ENCODE data around the gene NRN1.

The NRN1 gene

DNA sequence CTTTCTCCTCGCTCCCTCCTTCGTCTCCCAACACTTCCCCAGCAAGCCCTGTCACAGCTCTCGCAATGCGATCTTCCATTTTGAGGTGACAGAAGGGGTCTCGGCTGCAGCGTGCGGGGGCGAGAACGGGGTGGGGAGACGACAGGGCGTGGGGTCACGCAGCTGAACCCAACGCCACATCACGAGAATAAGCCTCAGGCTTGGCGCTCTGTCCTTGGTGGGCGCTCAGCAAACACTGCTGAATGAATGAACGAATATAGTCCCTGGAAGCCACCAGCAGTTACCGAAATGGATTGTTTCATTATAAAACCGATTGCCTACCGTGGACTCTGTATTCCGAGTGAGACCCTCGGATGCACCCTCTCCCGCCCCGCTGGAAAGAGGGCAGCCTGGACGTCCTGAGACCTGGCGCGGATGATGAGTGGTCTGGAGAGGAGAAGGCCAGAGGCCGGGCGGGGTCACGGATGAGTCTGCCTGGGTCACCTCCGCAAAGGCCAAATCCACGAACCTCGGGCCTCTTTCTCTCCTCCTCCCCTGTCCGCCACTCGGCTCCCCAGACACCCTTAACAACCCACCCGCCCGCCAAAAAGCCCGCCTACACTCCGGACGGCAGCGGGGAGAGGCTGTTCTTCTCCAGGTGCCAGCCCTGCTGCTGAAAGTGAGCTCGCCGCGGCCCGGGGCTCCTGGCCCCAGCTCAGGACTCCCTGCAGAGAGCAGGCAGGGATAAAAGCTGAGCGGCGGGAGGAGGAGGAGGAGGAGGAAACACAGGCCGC, 3.7 kb downstream of the NRN1 start:
- DNase-seq (ENCODE audit: low read depth, low spot score), result no peak

DNA sequence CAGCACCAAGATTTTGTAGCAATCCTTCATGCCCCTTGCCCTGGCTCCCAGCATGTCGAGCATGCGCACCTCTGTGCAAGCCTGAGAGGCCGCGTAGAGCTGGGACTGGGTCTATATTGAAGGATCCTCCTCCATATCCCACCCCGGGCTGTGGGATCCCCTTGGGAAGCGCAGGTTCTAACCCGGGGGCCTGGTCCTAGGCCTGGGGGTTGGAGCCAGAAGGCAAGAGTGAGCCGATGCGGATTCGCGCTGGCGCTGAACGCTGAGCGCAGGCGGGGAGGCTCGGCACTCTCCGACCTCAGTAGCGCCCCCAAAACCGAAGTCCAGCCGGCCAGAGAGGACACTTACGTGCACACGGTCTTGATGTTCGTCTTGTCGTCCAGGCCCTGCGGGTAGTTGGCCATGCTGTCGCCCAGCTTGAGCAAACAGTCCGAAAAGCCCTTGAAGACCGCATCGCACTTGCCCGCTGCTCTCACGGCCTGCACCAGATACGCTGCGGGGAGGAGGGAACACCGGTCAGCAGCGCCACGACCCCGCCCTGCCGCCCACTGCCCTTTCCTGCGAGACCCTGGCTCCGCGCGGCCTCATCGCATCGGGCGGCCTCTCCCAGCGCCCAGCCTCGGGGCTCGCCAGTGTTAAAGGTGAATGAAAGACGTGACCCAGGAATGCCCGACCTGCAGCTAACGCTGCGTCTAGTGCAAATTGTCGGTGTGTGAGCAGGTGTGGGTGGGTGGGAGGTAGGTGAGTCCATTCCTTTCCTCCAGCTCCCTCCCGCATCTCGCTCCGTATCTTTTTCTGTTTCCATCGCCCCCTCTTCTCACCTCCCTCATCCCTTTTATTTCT, 4.5 kb downstream of the NRN1 start:
- peak; percentile 69 for DNase-seq (ENCODE audit: low read depth, low spot score)

GRCh38 chr6:6001443-6001842, 5.3 kb downstream of the NRN1 start:
- DNase-seq (ENCODE audit: low read depth, low spot score), result no peak

DNA sequence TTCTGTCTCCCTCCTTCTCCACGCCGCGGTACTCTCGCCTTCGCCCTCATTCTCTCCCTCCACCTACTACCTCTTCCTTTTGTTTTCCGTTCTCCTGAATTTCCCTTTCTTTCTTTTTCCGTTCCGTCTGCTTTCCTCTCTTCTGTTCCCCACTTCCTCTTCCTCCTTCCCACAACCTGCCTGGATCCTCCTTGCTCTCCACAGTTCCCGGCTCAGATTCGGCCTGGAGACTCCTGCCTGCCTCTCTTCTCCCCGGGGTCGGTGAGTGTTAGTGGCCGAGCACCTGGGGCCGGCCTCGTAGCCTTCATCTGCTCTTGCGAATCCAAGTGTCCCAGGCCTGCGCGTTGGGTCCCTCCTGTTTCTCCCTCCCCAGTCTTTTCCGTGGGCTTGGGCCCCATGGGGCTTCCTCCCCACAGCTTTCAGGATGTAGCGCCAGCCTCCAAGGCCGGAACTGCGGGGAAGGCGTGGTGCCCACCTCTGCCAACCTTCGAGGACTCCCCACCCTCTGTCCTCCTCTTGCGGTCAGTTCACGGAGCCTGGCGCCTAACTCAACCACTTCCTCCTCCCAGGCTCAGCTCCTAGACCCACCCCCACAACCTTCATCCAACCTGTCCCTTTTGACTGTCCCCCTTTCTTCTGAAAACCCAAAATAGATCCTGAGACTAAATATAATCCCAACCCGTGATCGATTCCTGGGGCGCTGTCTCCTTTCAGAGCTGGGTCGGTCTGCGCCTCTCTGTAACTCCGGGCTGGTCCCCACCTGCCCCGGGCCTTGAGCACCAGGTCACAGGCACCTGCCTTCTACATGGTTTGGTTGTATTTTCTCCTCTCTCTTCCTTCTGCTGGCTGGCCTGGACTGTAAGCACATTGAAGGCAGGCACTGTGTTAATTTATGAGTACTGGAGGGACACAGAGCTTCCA, 6.8 kb downstream of the NRN1 start:
- no peak for DNase-seq (ENCODE audit: low read depth, low spot score)

DNA sequence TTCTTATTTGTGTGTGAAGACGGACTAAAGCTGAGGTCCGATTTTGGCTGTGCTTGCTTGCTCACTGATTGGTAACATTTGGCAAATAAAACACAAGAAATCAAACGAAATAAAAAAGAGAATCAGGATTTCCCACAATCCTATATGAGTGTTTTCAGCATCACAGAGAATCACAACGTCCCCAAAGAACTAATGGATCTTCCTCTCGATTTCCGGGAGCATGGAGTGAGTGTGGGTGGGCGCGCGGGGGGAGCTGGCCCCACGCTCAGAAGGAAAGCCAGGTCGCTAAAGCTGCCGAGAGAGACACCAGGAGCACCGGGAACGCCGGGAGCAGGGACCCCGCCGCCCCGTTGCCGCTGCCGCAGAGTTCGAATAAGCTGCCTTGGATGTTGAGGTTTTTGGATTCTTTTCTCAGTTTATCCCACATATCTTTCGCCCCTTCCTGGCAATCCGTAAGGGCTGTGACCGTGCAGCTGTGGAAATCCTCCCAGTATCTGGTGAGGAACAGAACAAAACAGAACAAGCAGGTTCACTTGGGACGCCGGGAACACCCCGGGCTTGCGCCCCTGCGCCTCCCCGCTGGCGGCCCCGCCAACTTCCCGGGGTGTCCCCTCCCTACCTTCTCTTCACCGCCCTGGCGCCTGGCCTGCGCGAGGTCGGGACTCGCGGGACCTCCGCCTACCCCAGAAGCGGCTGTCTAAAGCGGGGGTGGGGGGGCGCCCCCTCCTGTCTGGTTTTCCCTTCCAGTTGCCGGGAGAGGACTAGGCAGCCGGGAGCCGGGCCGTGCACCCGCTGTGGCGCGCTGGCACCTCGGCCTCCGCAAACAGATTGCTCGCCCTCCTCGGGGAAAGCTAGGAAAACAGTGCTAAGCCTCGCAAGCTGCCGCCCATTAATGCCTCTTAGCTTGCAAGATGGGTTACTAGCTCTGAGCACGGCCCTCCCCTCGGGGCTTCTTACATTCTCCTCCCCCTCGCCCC, 7.7 kb downstream of the NRN1 start:
- DNase-seq (ENCODE audit: low read depth, low spot score), result no peak

DNA sequence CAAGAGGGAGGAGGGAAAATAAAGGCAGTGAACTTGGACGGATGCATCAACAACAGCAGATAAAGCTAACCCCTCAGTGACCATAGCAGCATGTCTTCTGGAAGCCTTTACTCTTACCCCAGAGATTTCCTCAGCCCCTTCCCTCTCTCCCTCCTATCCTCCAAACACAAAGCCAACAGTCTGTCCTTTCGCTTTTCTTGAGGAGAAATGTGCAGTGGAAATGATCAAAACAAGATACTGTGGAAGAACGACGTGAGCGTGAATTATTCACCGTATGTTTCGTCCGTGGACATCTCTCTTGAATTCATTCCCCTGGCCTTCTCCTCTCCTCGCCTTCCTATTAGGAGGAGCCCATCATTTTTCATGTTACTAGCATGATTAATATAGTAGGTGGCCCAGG, 8.5 kb downstream of the NRN1 start:
- no peak for DNase-seq (ENCODE audit: low read depth, low spot score)

- no peak for DNase-seq (ENCODE audit: low read depth, low spot score)
These were observed 9.2 kb downstream of the NRN1 start for GRCh38 chr6:5997420-5997987.

- DNase-seq (ENCODE audit: low read depth, low spot score), result no peak
These were observed 9.9 kb downstream of the NRN1 start for GRCh38 chr6:5996714-5997419.

DNA sequence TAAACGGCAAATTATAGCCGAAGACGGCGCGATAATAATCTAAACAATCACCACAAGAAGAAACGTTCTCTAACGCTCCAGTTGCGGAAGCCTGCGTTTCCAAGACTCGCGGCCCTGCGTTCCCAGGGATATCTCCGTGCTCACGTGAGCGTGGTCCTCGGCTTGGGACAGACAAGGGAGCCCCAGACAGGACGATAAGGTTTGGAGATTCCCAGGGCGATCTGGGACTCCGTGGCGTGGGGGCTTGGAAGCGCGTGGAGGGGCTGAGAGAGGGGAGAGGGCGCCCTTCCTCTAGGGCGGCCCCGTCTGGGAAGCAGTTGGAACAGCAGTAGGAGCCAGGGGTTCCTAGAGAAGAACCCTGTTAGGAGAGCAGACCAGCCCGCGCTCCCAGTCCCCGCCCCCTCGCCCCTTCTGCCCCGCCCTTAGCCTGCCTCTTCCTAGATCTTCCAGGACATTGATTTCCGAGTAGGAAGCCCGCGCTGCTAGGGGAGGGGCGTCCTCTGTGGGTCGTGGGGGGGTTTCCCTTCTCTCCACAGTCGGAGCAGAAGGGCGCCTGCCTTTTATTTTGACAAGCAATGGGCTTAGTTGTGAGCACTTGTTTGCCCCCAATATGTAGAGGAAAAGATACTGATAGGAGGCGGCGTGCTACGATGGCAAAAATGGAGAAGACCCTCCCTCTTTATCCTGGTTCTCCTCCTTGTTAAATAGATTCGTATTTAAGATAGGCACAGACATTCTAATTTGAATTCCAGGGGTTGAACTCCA, 10.6 kb downstream of the NRN1 start:
- DNase-seq (ENCODE audit: low read depth, low spot score), result no peak

DNA sequence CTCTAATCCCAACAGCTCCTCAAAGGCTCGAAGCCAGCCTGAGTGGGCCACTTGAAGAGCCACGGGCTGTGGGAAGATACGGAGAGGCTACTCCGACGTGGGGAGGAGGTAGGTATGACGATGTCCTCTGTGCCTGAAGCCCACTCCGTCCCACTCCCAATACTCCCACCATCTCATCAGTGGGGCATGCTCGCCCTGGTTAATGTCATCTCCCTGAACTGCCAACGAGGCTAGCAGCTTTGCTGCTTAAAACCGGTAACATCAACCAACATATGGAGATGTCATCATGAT, 11.1 kb downstream of the NRN1 start:
- DNase-seq (ENCODE audit: low read depth, low spot score), result no peak

- no peak for DNase-seq (ENCODE audit: low read depth, low spot score)
These were observed 11.6 kb downstream of the NRN1 start for GRCh38 chr6:5994999-5995657.

GRCh38 chr6:5994234-5994998, 12.3 kb downstream of the NRN1 start:
- DNase-seq (ENCODE audit: low read depth, low spot score), result no peak

DNA sequence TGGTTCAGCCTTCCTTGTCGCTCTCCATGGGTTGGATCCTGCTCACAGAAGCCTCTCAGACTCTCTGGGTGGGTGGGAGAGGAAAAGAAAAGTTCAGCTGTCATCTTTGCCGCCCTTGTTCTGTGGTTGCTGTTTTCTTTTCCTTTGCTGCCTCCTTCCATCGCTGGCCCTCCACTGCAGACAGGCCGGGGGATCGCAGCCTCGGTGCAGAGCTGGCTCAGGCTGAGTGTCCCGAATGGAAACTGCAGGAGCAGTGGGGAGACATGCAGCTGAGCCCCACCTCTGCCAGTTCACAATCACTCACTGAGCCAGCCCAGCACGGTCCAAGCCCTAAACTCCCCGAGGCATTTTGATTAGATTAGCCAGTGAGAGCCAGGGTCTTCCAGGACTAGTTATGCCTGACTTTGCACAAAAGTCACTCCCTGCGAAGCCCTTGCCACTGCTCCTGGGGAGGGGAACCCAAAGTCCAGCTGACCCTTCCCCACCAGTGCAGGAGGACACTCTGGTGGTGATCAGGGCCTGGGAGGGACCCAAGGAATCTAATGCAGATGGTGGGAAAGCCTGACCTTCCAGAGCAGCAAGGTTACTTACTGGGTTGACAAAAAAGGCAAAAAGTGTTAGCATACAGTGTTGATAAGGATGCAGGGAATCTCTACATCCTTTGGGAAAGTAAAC, 14.0 kb downstream of the NRN1 start:
- DNase-seq (ENCODE audit: low read depth, low spot score), result no peak

GRCh38 chr6:5990786-5991185, 15.9 kb downstream of the NRN1 start:
- no peak for DNase-seq (ENCODE audit: low read depth, low spot score)

DNA sequence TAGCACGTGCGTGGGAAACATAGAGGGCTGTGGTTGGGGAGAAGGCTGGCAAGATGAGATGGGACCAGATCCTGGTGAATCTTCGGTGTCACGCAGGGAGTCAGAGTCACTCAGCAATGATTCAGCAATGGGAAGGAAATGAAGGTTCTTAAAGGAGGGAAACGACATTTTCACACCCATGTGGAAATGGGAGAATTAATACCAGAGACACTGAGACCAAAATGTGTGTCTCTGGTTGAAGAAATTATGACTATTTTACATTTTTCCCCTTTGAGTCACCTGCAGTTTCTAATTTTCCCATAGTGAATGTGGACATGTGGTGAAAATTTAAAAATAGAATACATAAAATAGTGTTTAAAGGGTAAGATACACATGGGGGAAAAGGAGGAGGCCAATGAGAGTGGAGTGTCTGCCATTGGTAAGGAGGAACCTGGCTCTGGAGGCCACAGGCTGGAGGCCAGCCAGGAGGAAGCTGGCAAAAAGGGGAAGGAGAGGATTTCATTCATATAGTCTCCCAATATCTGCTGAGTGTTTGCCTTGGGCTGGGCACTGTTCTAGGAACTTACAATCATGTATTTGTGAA, 17.5 kb downstream of the NRN1 start:
- DNase-seq (ENCODE audit: low read depth, low spot score), result no peak

DNA sequence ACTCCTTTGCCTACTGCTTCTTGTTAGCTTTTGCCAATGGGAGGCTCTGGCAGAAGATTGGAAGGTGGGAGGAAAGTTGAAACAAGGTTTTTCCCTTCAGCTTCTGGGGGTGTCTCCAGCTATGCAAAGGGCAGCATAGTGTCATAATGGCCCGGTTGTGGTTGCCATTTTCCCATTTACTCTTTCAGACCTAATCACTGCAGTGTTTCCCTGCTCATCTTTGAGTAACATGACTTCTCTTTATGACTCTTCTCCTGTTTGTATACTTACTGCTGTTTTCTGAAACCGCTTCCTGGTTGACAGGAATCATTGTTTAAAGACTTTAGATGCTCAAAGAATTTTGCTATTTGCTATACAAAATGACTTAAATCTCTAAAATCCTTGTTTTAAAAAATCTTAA, 19.9 kb downstream of the NRN1 start:
- DNase-seq (ENCODE audit: low read depth, low spot score), result no peak

All from iPS DF 19.7 (cell line).